Small intestine (tissue), 7 donors: ENCODE data around the gene DUSP5. TPM values are rescaled to one million over a fixed set of nuclear protein-coding genes. Genes with fewer than 3 reads are reported as not detected.

Experiments used
- DNase-seq, 2 donors: peaks; one replicate each; pipeline versions ENCODE4 v3.0.0 to v3.0.0-alpha.2; 2013
- FAIRE-seq: peaks from 2 replicates; lab custom pipeline; 2012; peaks lifted over from hg19 to GRCh38; lab: Jason Lieb, UNC
- H3K27ac ChIP-seq, 3 donors: one replicate each; pipeline ENCODE4 v1.5.1; 2013; ENCODE audit warnings: low read length in 2 of 3, mild to moderate bottlenecking in 2 of 3, control low read depth in 1 of 3, inconsistent platforms in 1 of 3, low read depth in 1 of 3, moderate library complexity in 1 of 3
- H3K27me3 ChIP-seq, 3 donors: one replicate each; pipeline ENCODE4 v1.6.1; 2013; ENCODE audit warnings: low read length in 3 of 3, inconsistent platforms in 1 of 3; ENCODE audit not compliant: control insufficient read depth in 3 of 3, insufficient read depth in 3 of 3
- H3K36me3 ChIP-seq, 3 donors: one replicate each; pipeline ENCODE4 v1.6.1; 2013; ENCODE audit warnings: low read length in 3 of 3, inconsistent platforms in 1 of 3, low read depth in 1 of 3, mild to moderate bottlenecking in 1 of 3, moderate library complexity in 1 of 3; ENCODE audit not compliant: control insufficient read depth in 3 of 3, insufficient read depth in 2 of 3
- H3K4me1 ChIP-seq, 3 donors: one replicate each; pipeline ENCODE4 v1.6.1; 2013; ENCODE audit warnings: low read length in 2 of 3, inconsistent platforms in 1 of 3, low read depth in 1 of 3, mild to moderate bottlenecking in 1 of 3, moderate library complexity in 1 of 3; ENCODE audit not compliant: control insufficient read depth in 3 of 3, insufficient read depth in 2 of 3
- H3K4me3 ChIP-seq, 3 donors: one replicate each; pipeline ENCODE4 v1.5.1; 2013; ENCODE audit warnings: low read length in 3 of 3, control low read depth in 1 of 3, inconsistent platforms in 1 of 3, low read depth in 1 of 3, mild to moderate bottlenecking in 1 of 3, moderate library complexity in 1 of 3
- H3K9me3 ChIP-seq, 2 donors: one replicate each; pipeline ENCODE4 v1.6.1; 2013; ENCODE audit warnings: low read depth in 1 of 2, low read length in 1 of 2; ENCODE audit not compliant: control insufficient read depth in 2 of 2, insufficient read depth in 1 of 2
- WGBS, 3 donors: extraction: QIAGEN DNeasy Blood & Tissue Kit; methylation state at CpG; one replicate each; pipeline ENCODE4 v1.1.7; 2013; 5-methylcytosine and 5-hydroxymethylcytosine counted together
- polyA plus RNA-seq, 4 donors: library from polyadenylated mRNA; stranded (reverse) in 3 of 4; unstranded in 1 of 4; fragments of 200-250 nt in 3 of 4; fragments of 120-200 nt in 1 of 4; gene quantifications; one replicate each; pipeline versions ENCODE4 v1.2.1 to v1.2.3, GENCODE V29; 2013
- donor health status: healthy with polysubstance abuse.
- donor health status: control.
- donor health status: control.
- donor health status: Bipolar disorder and iron deficiency.
- donor health status: healthy.

The DUSP5 gene
- polyA plus RNA-seq, 4 donors, result 8.3 to 41.9 (median 24.0) TPM

- Histone ChIP-seq H3K36me3 (no peaks in the 10 kb centered on the region), H3K27ac (no peak overlapping the region), H3K27me3 (no peaks in the 10 kb centered on the region), H3K4me1 (peaks cover 0 to 7% (median 2%) of the 10 kb centered on the region in 3 donors), H3K4me3 (no peak overlapping the region), H3K9me3 (no peaks in the 10 kb centered on the region)
- no peak for FAIRE-seq
- 73 to 82% (median 80%) methylated on average over 11 of the region's 11 CpGs for WGBS, 3 donors
- DNase-seq, result no peak
Observed at GRCh38 chr10:110486680-110487410, 10.9 kb upstream of the DUSP5 start.

GRCh38 chr10:110487411-110488331 lies 10.0 kb upstream of the DUSP5 start:
- Histone ChIP-seq H3K27ac (no peak overlapping the region), H3K27me3 (no peaks in the 10 kb centered on the region), H3K9me3 (no peaks in the 10 kb centered on the region), H3K4me1 (peaks cover 0 to 7% (median 2%) of the 10 kb centered on the region in 3 donors), H3K4me3 (no peak overlapping the region), H3K36me3 (no peaks in the 10 kb centered on the region)
- FAIRE-seq (no peak), DNase-seq (no peak)
- 67 to 73% (median 72%) methylated on average over 6 of the region's 6 CpGs for WGBS, 3 donors

- FAIRE-seq, result no peak
- DNase-seq, result no peak
- Histone ChIP-seq H3K27ac (no peak overlapping the region), H3K36me3 (no peaks in the 10 kb centered on the region), H3K4me3 (no peak overlapping the region), H3K4me1 (peaks cover 0 to 7% (median 2%) of the 10 kb centered on the region in 3 donors), H3K27me3 (no peaks in the 10 kb centered on the region), H3K9me3 (no peaks in the 10 kb centered on the region)
- 67 to 82% (median 69%) methylated on average over 4 of the region's 4 CpGs for WGBS, 3 donors
Observed at GRCh38 chr10:110488332-110488681, 9.4 kb upstream of the DUSP5 start.

DNA sequence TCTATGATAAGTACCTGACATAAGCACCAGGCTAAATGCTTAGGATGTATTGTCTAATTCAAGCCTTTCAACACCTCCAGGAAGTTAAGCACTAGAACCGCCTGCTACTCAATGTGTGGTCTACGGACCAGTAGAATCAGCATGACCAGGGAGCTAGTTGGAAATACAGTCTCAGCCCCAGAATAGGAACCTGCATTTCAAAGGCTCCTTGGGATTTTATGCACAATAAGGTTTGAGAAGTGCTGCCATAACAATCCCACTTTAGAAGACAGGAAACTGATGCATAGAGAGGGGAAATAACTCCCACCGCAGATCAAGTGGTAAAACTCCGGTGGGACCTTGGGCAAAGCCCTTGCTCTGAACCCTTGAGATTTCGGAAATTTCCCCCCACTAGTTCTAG lies 8.8 kb upstream of the DUSP5 start:
- 70 to 94% (median 85%) methylated on average over 5 of the region's 5 CpGs for WGBS, 3 donors

GRCh38 chr10:110490640-110491039 lies 7.1 kb upstream of the DUSP5 start:
- H3K27me3 ChIP-seq, result no peaks in the 10 kb centered on the region
- H3K9me3 ChIP-seq, result no peaks in the 10 kb centered on the region
- 80 to 98% (median 94%) methylated on average over 4 of the region's 4 CpGs for WGBS, 3 donors
- no peaks in the 10 kb centered on the region for H3K36me3 ChIP-seq
- FAIRE-seq (no peak), DNase-seq (no peak)
- H3K4me1 ChIP-seq, result peaks cover 0 to 7% (median 2%) of the 10 kb centered on the region in 3 donors
- H3K4me3 ChIP-seq, result no peak overlapping the region
- no peak overlapping the region for H3K27ac ChIP-seq

More for the DNA sequence above, 8.8 kb upstream of the DUSP5 start:
- H3K27ac ChIP-seq, result no peak overlapping the region
- H3K27me3 ChIP-seq, result no peaks in the 10 kb centered on the region
- H3K4me1 ChIP-seq, result peaks cover 0 to 7% (median 2%) of the 10 kb centered on the region in 3 donors
- no peaks in the 10 kb centered on the region for H3K9me3 ChIP-seq
- DNase-seq (no peak), FAIRE-seq (no peak)
- H3K36me3 ChIP-seq, result no peaks in the 10 kb centered on the region
- no peak overlapping the region for H3K4me3 ChIP-seq

GRCh38 chr10:110491346-110491745 lies 6.4 kb upstream of the DUSP5 start:
- Histone ChIP-seq H3K9me3 (no peaks in the 10 kb centered on the region), H3K27me3 (no peaks in the 10 kb centered on the region), H3K4me3 (no peak overlapping the region), H3K36me3 (no peaks in the 10 kb centered on the region), H3K27ac (no peak overlapping the region), H3K4me1 (peaks cover 0 to 15% (median 2%) of the 10 kb centered on the region in 3 donors)
- WGBS, 3 donors, result 80 to 83% (median 82%) methylated on average over 2 of the region's 2 CpGs
- FAIRE-seq, result no peak
- DNase-seq, result no peak

DNA sequence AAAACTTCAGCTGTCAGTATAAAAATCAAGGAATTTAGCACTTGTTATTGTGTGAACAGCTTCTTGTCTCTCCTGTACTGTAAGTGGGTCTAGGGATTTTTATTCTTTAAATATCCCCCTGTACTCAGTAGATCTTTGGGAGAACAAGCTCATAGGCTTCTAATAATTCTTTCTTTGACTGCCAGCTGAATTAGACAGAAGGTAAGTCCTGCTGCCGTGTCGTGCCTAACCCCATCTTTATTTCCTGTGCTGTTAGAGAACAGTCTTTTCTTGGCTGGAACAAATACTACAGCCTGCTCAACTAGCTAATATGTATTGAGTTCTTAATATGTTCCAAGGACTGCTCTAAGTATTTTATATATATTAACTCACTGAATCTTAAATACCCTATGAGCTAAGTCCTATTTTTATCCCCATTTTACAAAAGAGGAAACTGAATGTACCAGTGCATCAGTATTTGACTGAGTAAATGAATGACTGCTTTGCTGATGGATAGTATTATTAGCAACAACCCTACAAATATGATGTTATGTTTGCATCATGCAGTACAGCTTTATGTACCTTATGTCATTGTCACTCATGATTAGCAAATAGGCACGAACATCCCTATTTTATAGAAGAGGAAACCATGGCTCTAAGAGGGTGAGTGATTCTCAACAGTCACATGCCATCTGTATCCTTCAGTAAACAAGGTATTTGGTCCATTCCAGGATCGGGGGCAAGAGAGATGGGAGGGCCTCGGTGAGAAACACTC lies 5.5 kb upstream of the DUSP5 start:
- Histone ChIP-seq H3K36me3 (no peaks in the 10 kb centered on the region), H3K4me1 (peaks cover 0 to 20% (median 5%) of the 10 kb centered on the region in 3 donors), H3K27ac (no peak overlapping the region), H3K27me3 (no peaks in the 10 kb centered on the region), H3K9me3 (no peaks in the 10 kb centered on the region), H3K4me3 (no peak overlapping the region)
- 68 to 73% (median 68%) methylated on average over 5 of the region's 5 CpGs for WGBS, 3 donors
- no peak for DNase-seq
- FAIRE-seq, result no peak
